ENCODE results near the gene FAAP100. TPM values are rescaled to one million over a fixed set of nuclear protein-coding genes. Genes with fewer than 3 reads are reported as not detected.

FAAP100 gene
- total and polyA plus RNA-seq, 2 experiments from 2014 or later = 51.2 to 65.6 TPM

- no peaks in the 10 kb centered on the region for H3K36me3 ChIP-seq
- H3K4me3 ChIP-seq = peak overlapping the region; percentile 23
- no peaks in the 10 kb centered on the region for H3K9me3 ChIP-seq (ENCODE audit: low read depth)
- H3K4me1 ChIP-seq (ENCODE audit: low read depth) = peaks cover 42% of the 10 kb centered on the region
- H3K27me3 ChIP-seq = peaks cover 5% of the 10 kb centered on the region
- peak; percentile 33 to 34 for DNase-seq (ENCODE audit: low read depth in 1 of 2, low spot score in 1 of 2)
- TF ChIP-seq, protein P1, sequence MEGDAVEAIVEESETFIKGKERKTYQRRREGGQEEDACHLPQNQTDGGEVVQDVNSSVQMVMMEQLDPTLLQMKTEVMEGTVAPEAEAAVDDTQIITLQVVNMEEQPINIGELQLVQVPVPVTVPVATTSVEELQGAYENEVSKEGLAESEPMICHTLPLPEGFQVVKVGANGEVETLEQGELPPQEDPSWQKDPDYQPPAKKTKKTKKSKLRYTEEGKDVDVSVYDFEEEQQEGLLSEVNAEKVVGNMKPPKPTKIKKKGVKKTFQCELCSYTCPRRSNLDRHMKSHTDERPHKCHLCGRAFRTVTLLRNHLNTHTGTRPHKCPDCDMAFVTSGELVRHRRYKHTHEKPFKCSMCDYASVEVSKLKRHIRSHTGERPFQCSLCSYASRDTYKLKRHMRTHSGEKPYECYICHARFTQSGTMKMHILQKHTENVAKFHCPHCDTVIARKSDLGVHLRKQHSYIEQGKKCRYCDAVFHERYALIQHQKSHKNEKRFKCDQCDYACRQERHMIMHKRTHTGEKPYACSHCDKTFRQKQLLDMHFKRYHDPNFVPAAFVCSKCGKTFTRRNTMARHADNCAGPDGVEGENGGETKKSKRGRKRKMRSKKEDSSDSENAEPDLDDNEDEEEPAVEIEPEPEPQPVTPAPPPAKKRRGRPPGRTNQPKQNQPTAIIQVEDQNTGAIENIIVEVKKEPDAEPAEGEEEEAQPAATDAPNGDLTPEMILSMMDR (IDR thresholded peaks at IDR 0.05; ENCODE audit: low read depth, low read length) = no peak
- H3K27ac ChIP-seq = no peak overlapping the region
These were observed 33.3 kb downstream of the FAAP100 start for GRCh38 chr17:81518785-81519283.

DNA sequence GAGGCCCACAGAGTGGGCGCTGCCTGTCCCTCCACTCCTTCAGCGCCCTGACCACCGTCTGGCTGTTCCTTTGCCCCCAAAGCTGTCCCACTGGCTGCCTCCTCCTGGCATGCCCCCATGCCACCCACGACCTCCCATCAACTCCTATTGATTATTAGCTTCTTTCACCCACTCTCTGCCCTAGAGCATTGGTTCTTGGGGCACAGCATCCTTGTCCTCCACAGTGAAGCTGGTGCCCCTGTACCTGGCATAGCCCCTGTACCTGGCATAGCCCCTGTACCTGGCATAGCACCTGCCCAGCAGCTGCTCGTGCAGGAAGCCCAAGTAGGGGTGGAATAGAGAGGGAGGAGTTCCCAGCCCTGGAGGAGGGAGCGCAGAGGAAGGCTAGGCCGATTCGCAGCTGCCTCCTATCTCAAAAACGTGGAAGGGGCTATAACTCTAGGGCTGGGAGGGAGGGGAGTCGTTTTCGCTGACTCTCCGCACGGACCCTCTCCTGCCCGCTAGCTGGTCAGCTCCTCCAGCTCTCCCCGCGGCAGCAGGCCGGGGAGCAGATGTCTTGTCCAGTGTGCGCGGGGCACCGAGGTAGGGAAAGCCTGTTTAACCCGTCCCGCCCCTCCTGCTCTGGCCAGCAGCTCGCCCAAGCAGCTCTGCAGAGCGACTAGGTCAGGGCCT, 33.9 kb downstream of the FAAP100 start:
- no peaks in the 10 kb centered on the region for H3K9me3 ChIP-seq (ENCODE audit: low read depth)
- peak; percentile 29 to 55 for DNase-seq (ENCODE audit: low read depth in 1 of 2, low spot score in 1 of 2)
- H3K27ac ChIP-seq = no peak overlapping the region
- H3K27me3 ChIP-seq = peaks cover 5% of the 10 kb centered on the region
- H3K36me3 ChIP-seq = no peaks in the 10 kb centered on the region
- peaks cover 36% of the 10 kb centered on the region for H3K4me1 ChIP-seq (ENCODE audit: low read depth)
- H3K4me3 ChIP-seq = no peak overlapping the region
- TF ChIP-seq, protein P1 (IDR thresholded peaks at IDR 0.05; ENCODE audit: low read depth, low read length) = no peak

GRCh38 chr17:81517339-81518112, 34.6 kb downstream of the FAAP100 start:
- peak in 1 of 2 donors; percentile 14 for DNase-seq (ENCODE audit: low read depth in 1 of 2, low spot score in 1 of 2)
- peaks cover 36% of the 10 kb centered on the region for H3K4me1 ChIP-seq (ENCODE audit: low read depth)
- no peak overlapping the region for H3K4me3 ChIP-seq
- TF ChIP-seq, protein P1 (IDR thresholded peaks at IDR 0.05; ENCODE audit: low read depth, low read length) = no peak
- no peaks in the 10 kb centered on the region for H3K9me3 ChIP-seq (ENCODE audit: low read depth)
- no peak overlapping the region for H3K27ac ChIP-seq
- peaks cover 5% of the 10 kb centered on the region for H3K27me3 ChIP-seq
- H3K36me3 ChIP-seq = peaks cover 3% of the 10 kb centered on the region

GRCh38 chr17:81517009-81517338, 35.2 kb downstream of the FAAP100 start:
- Histone ChIP-seq H3K27me3 (peaks cover 5% of the 10 kb centered on the region), H3K4me3 (no peak overlapping the region), H3K36me3 (peaks cover 8% of the 10 kb centered on the region), H3K4me1 (ENCODE audit: low read depth) (peaks cover 36% of the 10 kb centered on the region), H3K27ac (no peak overlapping the region), H3K9me3 (ENCODE audit: low read depth) (no peaks in the 10 kb centered on the region)
- TF ChIP-seq, protein P1 (IDR thresholded peaks at IDR 0.05; ENCODE audit: low read depth, low read length) = no peak
- DNase-seq (ENCODE audit: low read depth in 1 of 2, low spot score in 1 of 2) = peak in 1 of 2 donors; percentile 0

GRCh38 chr17:81516439-81516838, 35.7 kb downstream of the FAAP100 start:
- H3K4me3 ChIP-seq = no peak overlapping the region
- TF ChIP-seq, protein P1 (IDR thresholded peaks at IDR 0.05; ENCODE audit: low read depth, low read length) = no peak
- H3K27me3 ChIP-seq = peaks cover 5% of the 10 kb centered on the region
- peak in 1 of 2 donors; percentile 0 for DNase-seq (ENCODE audit: low read depth in 1 of 2, low spot score in 1 of 2)
- H3K4me1 ChIP-seq (ENCODE audit: low read depth) = peaks cover 36% of the 10 kb centered on the region
- H3K36me3 ChIP-seq = peaks cover 14% of the 10 kb centered on the region
- H3K27ac ChIP-seq = no peak overlapping the region
- no peaks in the 10 kb centered on the region for H3K9me3 ChIP-seq (ENCODE audit: low read depth)
